ENCODE data around the gene PRRT1. TPM values are rescaled to one million over a fixed set of nuclear protein-coding genes. Genes with fewer than 3 reads are reported as not detected.
A peak's percentile ranks its signal among the peaks of the same experiment; 100 is the strongest.

PRRT1 gene
- total and polyA plus RNA-seq, 8 donors: 0.18 to 6.0 (median 1.4) TPM; not detected in 2

- no peak for TF ChIP-seq POLR2AphosphoS5 (IDR thresholded peaks at IDR 0.05)
- no peak for TF ChIP-seq POLR2A (IDR thresholded peaks at IDR 0.05)
- TF ChIP-seq, protein P1, sequence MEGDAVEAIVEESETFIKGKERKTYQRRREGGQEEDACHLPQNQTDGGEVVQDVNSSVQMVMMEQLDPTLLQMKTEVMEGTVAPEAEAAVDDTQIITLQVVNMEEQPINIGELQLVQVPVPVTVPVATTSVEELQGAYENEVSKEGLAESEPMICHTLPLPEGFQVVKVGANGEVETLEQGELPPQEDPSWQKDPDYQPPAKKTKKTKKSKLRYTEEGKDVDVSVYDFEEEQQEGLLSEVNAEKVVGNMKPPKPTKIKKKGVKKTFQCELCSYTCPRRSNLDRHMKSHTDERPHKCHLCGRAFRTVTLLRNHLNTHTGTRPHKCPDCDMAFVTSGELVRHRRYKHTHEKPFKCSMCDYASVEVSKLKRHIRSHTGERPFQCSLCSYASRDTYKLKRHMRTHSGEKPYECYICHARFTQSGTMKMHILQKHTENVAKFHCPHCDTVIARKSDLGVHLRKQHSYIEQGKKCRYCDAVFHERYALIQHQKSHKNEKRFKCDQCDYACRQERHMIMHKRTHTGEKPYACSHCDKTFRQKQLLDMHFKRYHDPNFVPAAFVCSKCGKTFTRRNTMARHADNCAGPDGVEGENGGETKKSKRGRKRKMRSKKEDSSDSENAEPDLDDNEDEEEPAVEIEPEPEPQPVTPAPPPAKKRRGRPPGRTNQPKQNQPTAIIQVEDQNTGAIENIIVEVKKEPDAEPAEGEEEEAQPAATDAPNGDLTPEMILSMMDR (IDR thresholded peaks at IDR 0.05): no peak
- no peak for TF ChIP-seq EP300 (IDR thresholded peaks at IDR 0.05)
- peak overlapping the region in 1 of 5 donors; percentile 100 for H3K27ac ChIP-seq
- H3K27me3 ChIP-seq: peaks cover 0 to 18% (median 0%) of the 10 kb centered on the region in 3 donors
- peaks cover 16 to 36% (median 24%) of the 10 kb centered on the region in 4 donors for H3K4me1 ChIP-seq
- no peak overlapping the region for H3K4me3 ChIP-seq
- intact Hi-C loops (cut with DNase I; ENCODE audit: low total_unique reads): no loop called here
- H3K9me3 ChIP-seq: no peaks in the 10 kb centered on the region
- 62 to 71% (median 67%) methylated on average over 3 of the region's 3 CpGs for WGBS, 5 donors
- H3K36me3 ChIP-seq: no peaks in the 10 kb centered on the region
- DNase-seq: peak in 1 of 2 donors; percentile 4
Measured at GRCh38 chr6:32198345-32198696, 46.6 kb upstream of the PRRT1 start.

GRCh38 chr6:32196682-32197616 is 45.2 kb upstream of the PRRT1 start:
- Histone ChIP-seq H3K4me3 (peak overlapping the region; percentile 52 to 83 (median 65)), H3K4me1 (peaks cover 22 to 49% (median 37%) of the 10 kb centered on the region in 4 donors), H3K27ac (peak overlapping the region; percentile 98 to 100 (median 99)), H3K27me3 (peaks cover 0 to 14% (median 0%) of the 10 kb centered on the region in 3 donors), H3K36me3 (no peaks in the 10 kb centered on the region), H3K9me3 (no peaks in the 10 kb centered on the region)
- WGBS, 5 donors: 20 to 32% (median 22%) methylated on average over 25 to 28 of the region's 28 CpGs
- intact Hi-C loops (cut with DNase I; ENCODE audit: low total_unique reads): no loop called here
- no peak for TF ChIP-seq POLR2A (IDR thresholded peaks at IDR 0.05)
- no peak for TF ChIP-seq POLR2AphosphoS5 (IDR thresholded peaks at IDR 0.05)
- no peak for TF ChIP-seq EP300 (IDR thresholded peaks at IDR 0.05)
- TF ChIP-seq, protein P1 (IDR thresholded peaks at IDR 0.05): no peak
- peak in 1 of 2 donors; percentile 76 for DNase-seq

GRCh38 chr6:32195902-32196681 is 44.4 kb upstream of the PRRT1 start:
- intact Hi-C loops (cut with DNase I; ENCODE audit: low total_unique reads): no loop called here
- 0 to 1% (median 0%) methylated on average over 33 to 58 of the region's 58 CpGs for WGBS, 5 donors
- DNase-seq: peak; percentile 85 to 98
- TF ChIP-seq, protein P1 (IDR thresholded peaks at IDR 0.05): no peak
- TF ChIP-seq EP300 (IDR thresholded peaks at IDR 0.05) (peak; percentile 57), POLR2A (IDR thresholded peaks at IDR 0.05) (peak in 2 of 4 donors; percentile 96 to 97), POLR2AphosphoS5 (IDR thresholded peaks at IDR 0.05) (peak; percentile 97 to 99 (median 99))
- peak overlapping the region; percentile 98 to 100 (median 99) for H3K27ac ChIP-seq
- peaks cover 29 to 58% (median 46%) of the 10 kb centered on the region in 4 donors for H3K4me1 ChIP-seq
- H3K36me3 ChIP-seq: no peaks in the 10 kb centered on the region
- peak overlapping the region; percentile 52 to 83 (median 65) for H3K4me3 ChIP-seq
- H3K27me3 ChIP-seq: peaks cover 0 to 5% (median 0%) of the 10 kb centered on the region in 3 donors
- no peaks in the 10 kb centered on the region for H3K9me3 ChIP-seq

DNA sequence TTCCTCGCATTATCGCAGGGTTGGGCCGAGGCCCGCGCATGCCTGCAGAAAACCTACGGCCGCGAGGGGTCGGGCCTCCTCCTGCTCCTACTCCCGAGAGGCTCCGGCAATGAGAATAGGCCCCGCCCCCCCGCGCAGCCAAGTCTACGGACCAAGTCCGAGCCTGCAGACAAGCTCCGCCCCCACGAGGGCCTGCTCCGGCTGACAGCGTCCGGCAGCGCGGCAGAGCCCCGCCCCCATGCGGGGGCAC is 43.8 kb upstream of the PRRT1 start:
- Histone ChIP-seq H3K4me3 (peak overlapping the region; percentile 52 to 83 (median 65)), H3K36me3 (no peaks in the 10 kb centered on the region), H3K27me3 (no peaks in the 10 kb centered on the region), H3K27ac (peak overlapping the region; percentile 84 to 100 (median 99)), H3K4me1 (peaks cover 30 to 63% (median 51%) of the 10 kb centered on the region in 4 donors), H3K9me3 (no peaks in the 10 kb centered on the region)
- intact Hi-C loops (cut with DNase I; ENCODE audit: low total_unique reads): no loop called here
- WGBS, 5 donors: 0 to 1% (median 0%) methylated on average over 15 to 25 of the region's 25 CpGs
- peak; percentile 100 for DNase-seq
- TF ChIP-seq, protein P1 (IDR thresholded peaks at IDR 0.05): peak in 4 of 7 experiments; percentile 48 to 73 (median 60)
- TF ChIP-seq POLR2A (IDR thresholded peaks at IDR 0.05): no peak
- no peak for TF ChIP-seq EP300 (IDR thresholded peaks at IDR 0.05)
- no peak for TF ChIP-seq POLR2AphosphoS5 (IDR thresholded peaks at IDR 0.05)

All from stomach (tissue), 9 donors.